MG63 (cell line): Measurements from ENCODE around the gene REPIN1. TPM values are rescaled to one million over a fixed set of nuclear protein-coding genes. Genes with fewer than 3 reads are reported as not detected.

ENCODE experiments used
- DNase-seq: peaks from one replicate; pipeline ENCODE4 v3.0.0-alpha.2; 2020
- H3K27me3 ChIP-seq: fragments of 250-450 bp; sonication (Bioruptor Pico); 2 replicates; pipeline ENCODE4 v1.5.1; 2020; ENCODE audit warnings: mild to moderate bottlenecking, moderate library complexity
- H3K36me3 ChIP-seq: fragments of 250-450 bp; sonication (Bioruptor Pico); 2 replicates; pipeline ENCODE4 v1.5.1; 2020; ENCODE audit warnings: mild to moderate bottlenecking, moderate library complexity
- H3K4me3 ChIP-seq: fragments of 250-450 bp; sonication (Bioruptor Pico); 2 replicates; pipeline ENCODE4 v1.5.1; 2020; ENCODE audit warnings: mild to moderate bottlenecking, moderate library complexity
- H3K9me3 ChIP-seq: fragments of 250-450 bp; sonication (Bioruptor Pico); 2 replicates; pipeline ENCODE4 v1.5.1; 2020; ENCODE audit warnings: mild to moderate bottlenecking, moderate library complexity
- total RNA-seq: library from RNA; depleted of rRNA; stranded (reverse); fragments of >200 nt; shearing (Covaris generic); gene quantifications from 2 replicates; pipeline ENCODE4 v1.2.3, GENCODE V29; 2014; ENCODE audit warnings: low replicate concordance

The REPIN1 gene
- total RNA-seq, 1 experiment from 2014 or later = 43.6 TPM

DNA sequence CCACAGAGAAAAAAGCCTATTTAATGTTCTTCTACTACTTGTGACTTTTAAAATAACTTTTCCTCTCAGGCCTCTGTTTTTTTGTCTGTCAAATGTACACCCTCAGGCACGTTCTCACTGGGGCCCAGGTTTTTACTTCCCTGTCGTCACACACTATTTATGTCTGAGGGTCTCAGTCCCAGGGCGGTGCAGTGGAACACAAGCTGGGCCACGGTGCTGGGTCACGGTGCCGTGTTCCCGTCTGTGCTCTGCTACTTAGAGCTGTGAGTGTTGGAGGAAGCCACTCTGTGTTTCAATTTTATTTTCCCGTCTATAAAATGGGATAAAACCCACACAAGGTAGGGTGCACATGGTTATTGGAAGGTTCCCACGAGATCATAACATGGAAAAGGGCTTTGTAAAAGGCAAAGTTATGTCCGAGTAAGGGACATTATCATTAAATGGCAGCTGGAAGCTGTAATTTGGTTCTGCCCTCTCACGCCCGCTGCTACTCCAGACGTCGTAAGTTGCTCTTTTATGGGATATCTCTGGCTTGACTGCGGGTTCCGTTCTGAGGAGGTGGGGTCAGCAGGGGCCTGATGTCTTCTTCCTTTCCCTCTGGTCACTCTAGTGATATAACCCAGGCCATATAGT is 35.7 kb downstream of the REPIN1 start:
- Histone ChIP-seq H3K27me3 (no peaks in the 10 kb centered on the region), H3K9me3 (no peaks in the 10 kb centered on the region), H3K36me3 (no peaks in the 10 kb centered on the region), H3K4me3 (peak overlapping the region; percentile 60)
- DNase-seq = no peak

DNA sequence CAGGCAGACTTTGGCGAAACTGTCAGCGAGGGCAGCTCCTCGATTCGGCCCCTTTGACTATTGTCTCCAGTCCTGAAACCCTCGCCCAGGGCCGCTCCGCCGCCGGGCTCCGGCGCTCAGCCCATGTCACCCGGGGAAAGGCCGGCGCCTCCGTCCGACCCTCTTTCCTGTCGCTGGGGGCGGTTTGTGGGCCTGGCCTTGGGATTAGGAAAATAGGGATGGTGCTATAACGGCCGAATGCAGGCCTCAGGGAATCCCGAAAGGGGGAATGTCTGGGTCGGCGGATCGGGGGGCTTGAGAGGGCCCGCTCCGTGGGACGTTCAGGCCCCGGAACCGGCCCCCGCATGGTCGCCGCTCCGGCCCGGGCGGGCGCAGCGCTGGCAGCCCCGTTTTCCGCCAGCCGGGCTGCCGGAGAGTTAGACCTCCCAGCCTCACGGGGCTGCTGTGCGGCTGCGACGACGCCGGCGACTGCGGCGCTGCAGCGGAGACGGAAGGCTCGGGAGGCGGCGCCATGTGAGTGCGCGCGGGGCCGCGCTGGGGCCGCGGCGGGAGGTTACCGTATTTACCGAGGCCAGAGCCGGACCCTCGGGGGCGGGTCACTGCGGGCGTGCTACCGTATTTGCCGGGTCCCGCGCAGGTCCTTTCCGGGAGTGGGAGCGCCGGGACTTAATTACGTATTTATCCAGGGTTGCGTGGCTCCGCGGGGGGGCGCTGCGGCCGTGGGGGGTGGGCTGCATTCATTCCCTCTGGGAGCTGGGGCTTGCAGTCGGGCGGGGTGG is 36.4 kb downstream of the REPIN1 start:
- H3K36me3 ChIP-seq = no peaks in the 10 kb centered on the region
- H3K4me3 ChIP-seq = peak overlapping the region; percentile 60
- no peaks in the 10 kb centered on the region for H3K9me3 ChIP-seq
- no peaks in the 10 kb centered on the region for H3K27me3 ChIP-seq
- DNase-seq = peak; percentile 84

DNA sequence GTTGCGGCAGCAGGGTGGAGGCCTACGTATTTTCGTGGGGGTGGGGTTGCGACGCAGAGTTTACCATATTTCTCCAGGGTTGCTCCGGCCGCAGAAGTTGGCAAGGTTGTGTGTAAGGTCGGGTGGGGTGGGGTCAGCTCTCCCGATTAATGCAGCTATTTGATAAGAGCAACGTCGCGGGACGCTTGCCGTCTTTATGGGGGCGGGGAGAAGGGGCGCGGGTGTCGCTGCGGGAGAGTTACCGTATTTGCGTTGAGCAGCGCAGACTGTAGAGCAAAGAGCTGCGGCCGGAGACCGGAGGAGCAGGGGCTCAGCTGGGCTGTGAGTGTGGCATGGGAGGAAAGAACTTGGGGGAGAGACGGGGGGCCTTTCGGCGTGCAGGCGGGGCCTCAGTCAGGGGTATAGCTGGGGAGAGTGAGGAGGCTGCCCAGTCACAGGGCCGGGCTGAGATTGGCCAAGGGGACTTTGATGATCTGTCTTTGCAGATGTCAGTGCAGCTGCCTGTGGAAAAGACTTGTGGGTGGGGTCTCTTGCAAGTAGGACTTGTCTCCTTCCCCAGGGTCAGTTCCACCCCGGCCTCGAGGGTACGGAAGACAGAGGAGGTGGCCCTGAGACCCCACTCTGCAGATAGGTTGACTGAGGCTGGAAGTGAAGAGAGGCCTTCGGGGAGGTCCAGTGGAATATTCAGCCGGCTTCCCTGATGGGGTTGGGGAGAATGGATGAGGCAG is 37.1 kb downstream of the REPIN1 start:
- H3K4me3 ChIP-seq = peak overlapping the region; percentile 60
- DNase-seq = peak; percentile 20
- no peaks in the 10 kb centered on the region for H3K27me3 ChIP-seq
- no peaks in the 10 kb centered on the region for H3K9me3 ChIP-seq
- H3K36me3 ChIP-seq = no peaks in the 10 kb centered on the region

DNA sequence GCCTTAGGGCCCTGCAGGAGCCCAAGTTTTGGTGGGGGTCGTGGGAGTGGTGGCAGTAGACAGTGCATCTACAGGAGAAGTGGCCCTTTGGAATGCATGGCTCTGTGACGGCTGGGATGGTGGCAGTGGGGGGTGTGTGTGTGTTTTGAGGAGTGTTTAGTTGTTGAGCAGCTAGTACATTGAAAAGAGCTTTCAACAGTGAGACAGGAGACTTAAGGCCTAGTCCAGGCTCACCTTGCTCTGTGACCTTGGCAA is 37.6 kb downstream of the REPIN1 start:
- no peaks in the 10 kb centered on the region for H3K9me3 ChIP-seq
- DNase-seq = no peak
- no peak overlapping the region; the same call in 1 of the 2 replicates for H3K4me3 ChIP-seq

DNA sequence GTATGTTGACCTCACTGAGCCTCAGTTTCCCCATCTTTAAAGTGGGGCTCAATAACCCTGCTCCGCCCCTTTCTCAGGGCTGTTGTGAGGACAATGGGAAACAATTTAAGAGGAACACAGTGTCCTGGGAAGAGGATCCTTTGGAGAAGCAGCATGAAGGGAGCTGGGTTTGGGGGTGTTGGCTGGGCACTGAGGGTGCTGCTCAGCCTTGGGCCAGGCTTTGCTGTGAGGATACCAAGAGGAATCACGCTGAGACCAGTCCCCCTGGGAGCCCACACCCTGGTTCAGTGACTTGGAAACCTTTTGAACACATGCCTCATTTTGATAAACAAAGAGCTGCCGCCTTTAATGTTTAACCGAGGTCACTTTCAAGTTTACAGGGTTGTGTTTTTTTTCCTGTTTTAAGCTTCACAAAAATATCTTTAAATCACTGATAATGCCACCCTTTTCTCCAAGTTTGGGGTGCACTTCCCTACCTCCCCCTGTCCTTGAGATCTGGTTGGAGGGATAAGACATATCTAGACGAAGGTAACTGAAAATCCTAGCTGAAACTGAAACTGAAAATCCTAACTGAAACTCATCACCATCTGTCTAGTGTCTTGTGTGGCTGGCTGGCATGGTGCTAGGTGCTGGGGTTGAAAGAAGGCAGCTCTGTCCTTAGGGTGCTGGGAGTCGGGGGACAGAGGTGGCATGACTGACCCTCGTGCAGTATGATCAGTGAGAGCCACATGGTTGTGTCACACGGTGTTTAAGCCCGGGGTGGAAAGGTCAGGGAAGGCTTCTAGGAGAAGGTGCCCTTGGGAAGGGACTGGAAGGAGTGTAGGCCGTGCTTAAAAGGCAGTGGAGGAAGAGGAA is 38.2 kb downstream of the REPIN1 start:
- no peak for DNase-seq
- H3K9me3 ChIP-seq = no peaks in the 10 kb centered on the region
- no peak overlapping the region for H3K4me3 ChIP-seq
- H3K36me3 ChIP-seq = no peaks in the 10 kb centered on the region
- no peaks in the 10 kb centered on the region for H3K27me3 ChIP-seq

More for the DNA sequence above, 37.6 kb downstream of the REPIN1 start:
- Histone ChIP-seq H3K27me3 (no peaks in the 10 kb centered on the region), H3K36me3 (no peaks in the 10 kb centered on the region)

DNA sequence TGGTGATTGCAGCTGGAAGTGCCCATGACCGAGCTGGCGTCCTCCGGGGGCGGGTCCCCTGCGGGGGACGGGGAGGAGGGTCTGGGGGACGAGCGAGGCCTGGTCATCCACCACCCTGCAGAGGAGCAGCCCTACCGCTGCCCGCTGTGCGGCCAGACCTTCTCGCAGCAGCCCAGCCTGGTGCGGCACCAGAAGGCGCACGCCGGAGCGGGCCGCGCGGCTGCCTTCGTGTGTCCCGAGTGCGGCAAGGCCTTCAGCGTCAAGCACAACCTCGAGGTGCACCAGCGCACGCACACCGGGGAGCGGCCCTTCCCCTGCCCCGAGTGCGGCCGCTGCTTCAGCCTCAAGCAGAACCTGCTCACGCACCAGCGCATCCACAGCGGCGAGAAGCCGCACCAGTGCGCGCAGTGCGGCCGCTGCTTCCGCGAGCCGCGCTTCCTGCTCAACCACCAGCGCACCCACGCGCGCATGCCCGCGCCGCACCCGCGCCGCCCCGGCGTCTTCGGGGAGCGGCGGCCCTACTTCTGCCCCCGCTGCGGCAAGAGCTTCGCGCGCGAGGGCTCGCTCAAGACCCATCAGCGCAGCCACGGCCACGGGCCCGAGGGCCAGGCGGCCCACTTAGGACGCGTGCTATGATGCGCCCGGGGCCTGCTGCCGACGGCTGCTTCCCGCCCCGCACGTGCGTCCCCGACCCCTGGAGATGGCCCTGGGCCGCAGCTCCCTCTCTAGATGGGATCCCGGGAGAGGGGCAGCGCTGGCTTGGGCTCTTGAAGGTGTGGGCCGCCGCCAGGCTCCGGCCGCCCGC is 39.2 kb downstream of the REPIN1 start:
- Histone ChIP-seq H3K4me3 (no peak overlapping the region), H3K9me3 (no peaks in the 10 kb centered on the region), H3K27me3 (no peaks in the 10 kb centered on the region), H3K36me3 (no peaks in the 10 kb centered on the region)
- DNase-seq = no peak

DNA sequence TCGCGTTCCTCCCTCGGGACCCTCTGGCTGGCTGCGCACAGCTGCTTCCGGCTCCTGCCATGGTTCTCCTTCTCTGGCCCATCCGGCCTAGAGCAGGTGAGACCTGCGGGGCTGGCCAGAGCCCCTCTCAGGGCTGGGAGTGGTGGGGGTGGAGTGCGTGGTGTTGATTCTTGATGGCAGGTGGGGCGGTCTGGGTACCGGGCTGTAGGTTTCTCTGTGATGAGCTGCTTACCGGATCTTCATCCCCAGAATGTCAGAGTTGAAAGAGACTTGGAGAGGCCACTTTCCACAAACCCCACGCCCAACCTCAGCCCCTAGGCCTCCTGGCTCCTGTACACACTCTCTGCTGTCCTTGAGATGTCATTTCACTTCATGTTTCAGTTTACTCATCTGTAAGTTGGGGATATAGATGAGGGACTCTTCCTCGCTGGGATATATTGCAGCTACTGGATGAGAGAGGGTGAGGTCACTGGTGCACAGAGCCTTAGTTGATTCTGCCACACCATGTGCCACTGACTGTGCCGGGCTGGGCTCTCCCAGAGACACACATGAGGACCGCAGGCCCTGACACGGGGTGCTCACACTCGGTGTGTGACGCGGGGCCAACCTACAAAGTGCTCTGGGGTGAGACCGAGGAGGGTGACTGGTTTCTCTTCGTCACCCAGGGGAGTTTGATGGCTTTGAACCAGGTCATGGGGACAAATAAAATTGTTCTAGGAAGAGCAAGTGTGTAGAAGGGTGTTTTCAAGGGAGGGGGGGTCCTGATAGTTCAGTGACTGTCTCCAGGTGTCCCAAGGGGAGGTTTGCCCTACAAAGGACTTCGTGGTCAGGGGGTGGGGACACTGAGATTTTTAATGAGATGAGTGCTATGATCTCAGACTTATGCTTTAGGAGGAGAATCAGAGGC is 40.0 kb downstream of the REPIN1 start:
- no peaks in the 10 kb centered on the region for H3K27me3 ChIP-seq
- DNase-seq = no peak
- no peaks in the 10 kb centered on the region for H3K9me3 ChIP-seq
- no peaks in the 10 kb centered on the region for H3K36me3 ChIP-seq
- no peak overlapping the region for H3K4me3 ChIP-seq

DNA sequence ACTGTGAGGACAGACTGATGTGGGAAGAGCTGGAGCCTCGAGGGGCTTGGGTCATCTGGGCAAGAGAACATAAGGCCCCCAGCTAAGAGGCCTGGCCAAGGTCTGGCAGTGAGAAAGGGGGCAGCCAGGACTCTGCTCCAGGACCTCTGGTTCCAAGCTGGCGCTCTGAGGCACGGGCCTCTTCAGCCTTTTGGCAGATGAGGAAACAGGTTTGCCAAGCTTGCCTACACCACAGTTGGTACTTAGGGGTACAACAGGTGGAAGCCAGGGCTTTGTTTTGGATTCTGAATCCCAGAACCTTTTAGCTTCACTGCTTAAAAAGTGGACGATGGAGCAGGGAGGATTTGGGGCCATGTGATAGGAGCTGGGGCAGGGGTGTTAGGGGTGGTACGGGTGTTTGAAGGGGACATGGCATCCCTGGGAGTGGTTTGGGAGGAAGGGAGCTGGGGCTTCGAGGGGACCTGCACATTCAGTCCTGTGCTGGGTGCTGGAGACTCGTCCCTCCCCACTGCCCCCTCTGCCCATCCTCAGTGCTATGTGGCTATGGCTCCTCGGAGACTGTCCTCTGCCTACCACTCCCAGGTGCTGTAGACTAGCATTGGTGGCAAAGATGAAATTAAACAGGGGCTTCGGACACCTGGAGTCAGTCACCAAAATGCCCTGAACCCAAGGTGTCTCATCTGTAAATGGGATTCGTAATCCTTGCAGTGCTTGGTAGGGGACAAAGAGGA is 40.8 kb downstream of the REPIN1 start:
- Histone ChIP-seq H3K27me3 (no peaks in the 10 kb centered on the region), H3K9me3 (no peaks in the 10 kb centered on the region), H3K36me3 (no peaks in the 10 kb centered on the region), H3K4me3 (no peak overlapping the region)
- DNase-seq = no peak

DNA sequence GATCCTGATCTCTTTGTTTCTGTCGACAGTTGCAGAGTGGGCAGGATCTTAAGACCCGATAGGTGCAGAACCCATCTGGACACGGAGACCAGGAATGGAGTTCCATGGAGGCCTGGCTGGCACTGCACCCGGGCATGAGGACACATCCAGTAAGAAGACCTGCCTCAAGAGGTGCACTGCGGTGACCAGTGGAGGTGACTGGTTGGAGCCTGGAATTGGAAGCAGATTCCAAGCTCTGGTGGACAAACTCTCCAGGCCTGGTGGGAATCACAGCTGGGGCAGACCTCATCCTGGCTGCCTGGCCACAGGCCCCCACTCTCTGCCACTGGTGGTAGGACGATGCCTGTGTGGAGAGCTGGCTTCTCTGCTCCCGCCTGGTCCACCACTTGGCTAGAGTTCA is 41.5 kb downstream of the REPIN1 start:
- no peaks in the 10 kb centered on the region for H3K9me3 ChIP-seq
- DNase-seq = no peak
- H3K27me3 ChIP-seq = no peaks in the 10 kb centered on the region
- H3K4me3 ChIP-seq = no peak overlapping the region
- no peaks in the 10 kb centered on the region for H3K36me3 ChIP-seq

DNA sequence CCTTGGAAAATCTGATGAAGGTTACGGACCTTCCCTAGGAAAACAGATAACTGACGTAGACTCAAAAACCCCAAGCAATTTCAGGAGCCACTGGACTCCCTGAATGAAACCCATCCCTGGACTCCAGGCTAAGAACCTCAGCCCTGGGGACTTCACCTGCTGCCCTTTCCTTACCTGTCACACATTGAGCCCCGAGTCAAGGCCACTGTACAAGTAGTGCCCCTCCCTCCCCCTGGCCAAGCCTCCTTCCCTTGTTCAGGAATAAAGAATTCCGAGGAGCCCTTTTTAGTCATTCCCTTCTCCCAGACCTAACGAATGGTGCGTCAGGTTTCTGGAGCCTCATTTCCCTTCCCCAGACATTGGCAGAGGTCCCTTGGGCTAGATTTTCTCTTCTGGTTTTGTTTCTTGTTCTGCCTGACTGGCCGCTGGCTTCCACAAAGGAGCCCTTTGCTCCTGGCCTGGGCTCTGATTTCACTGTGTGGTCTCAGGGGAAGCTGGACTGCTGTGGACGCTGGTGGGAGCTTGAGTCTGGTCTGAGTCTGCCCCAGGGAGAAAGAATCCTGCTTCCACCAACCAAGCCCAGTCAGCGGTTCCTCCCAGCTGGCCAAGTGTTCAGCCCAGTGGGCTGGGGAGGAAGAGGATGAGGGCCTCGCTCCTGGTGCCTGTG is 42.2 kb downstream of the REPIN1 start:
- DNase-seq = no peak
- H3K36me3 ChIP-seq = no peaks in the 10 kb centered on the region
- H3K9me3 ChIP-seq = no peaks in the 10 kb centered on the region
- H3K4me3 ChIP-seq = no peak overlapping the region
- H3K27me3 ChIP-seq = no peaks in the 10 kb centered on the region

DNA sequence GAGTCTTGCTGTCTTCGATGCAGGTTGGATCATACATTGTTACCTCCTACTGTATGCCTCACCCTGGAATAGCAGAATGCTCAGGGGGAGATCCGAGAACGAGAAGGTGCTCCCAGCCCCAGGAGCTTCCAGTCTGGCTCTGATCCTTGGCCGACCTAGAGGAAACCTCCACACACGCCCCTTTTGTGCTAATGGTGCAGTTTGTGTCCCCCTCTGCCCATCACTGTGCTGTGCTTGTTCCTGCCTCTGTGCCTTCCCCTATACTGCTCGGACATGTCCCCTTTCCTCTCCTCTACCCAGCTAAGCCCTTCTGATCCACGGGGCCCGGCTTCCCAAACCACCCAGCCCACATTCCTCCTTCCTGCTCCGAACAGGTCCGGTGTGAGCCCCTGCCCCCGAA is 43.0 kb downstream of the REPIN1 start:
- Histone ChIP-seq H3K4me3 (no peak overlapping the region), H3K36me3 (no peaks in the 10 kb centered on the region), H3K27me3 (no peaks in the 10 kb centered on the region), H3K9me3 (no peaks in the 10 kb centered on the region)
- no peak for DNase-seq

DNA sequence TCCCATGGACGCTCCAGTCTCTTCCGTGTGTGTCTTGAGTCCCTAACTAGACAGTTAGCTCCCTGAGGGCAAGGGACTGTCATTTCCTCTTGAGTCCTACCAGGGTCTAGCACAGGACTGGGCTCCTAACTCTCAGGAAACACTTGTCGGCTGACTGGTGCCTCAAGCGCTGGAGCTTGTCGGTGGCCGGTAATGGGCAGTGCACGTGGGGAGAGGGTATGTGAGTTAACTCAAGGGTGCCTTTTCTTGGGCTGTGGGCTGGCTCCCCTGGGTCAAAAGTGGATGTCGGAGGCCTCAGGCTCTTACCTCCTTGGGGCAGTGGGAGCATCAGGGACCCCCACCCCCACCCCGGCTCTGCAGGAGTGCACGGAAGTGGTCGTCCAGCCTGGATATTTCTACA is 43.4 kb downstream of the REPIN1 start:
- Histone ChIP-seq H3K36me3 (no peaks in the 10 kb centered on the region), H3K4me3 (no peak overlapping the region), H3K27me3 (no peaks in the 10 kb centered on the region), H3K9me3 (no peaks in the 10 kb centered on the region)
- DNase-seq = no peak

DNA sequence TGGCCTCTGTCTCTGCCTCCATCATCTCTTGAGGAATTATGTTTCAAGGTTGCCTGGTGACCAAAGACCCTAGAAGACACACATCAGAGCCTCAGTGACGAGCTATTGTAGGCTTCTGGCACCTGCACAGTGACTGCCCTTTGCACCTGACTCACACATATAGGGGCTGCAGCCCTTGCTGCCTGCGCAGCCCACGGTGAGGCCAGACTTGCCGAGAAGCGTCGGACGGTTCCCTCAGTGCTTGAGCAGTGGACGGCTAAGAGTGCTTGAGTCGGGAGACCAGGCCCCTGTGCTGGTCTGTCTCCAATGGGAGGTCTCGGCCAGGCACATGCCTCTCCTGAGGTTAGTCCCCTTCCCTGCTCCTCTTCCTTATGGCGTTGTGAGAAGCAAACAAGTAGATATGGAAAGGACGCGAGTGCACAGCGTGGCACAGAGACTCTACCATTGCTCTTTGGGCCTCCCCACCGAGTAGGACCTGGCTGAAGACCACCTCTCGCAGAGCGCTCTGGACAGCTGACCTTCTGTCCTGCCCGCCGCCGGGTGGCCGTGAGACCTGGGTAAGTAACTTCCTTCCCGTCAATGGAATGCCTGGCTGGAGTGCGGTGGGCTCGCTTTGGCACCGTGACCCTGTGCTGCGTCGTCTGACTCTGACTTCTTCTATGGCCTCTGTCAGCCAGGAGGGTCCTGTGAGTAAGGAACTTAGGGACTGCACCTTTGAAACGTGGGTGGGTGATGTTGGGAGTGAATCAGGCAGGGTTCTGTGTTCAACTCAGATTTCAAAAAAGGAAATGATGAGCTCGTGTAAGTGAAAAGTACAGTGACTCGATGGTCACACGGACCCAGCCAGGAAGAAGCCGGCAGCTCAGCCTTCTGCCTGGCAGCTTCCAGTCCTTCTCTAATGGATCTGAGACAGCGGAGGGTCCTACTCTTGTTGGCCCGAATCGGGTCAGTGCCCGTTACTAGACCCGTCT is 44.2 kb downstream of the REPIN1 start:
- Histone ChIP-seq H3K27me3 (no peaks in the 10 kb centered on the region), H3K9me3 (no peaks in the 10 kb centered on the region), H3K4me3 (no peak overlapping the region), H3K36me3 (no peaks in the 10 kb centered on the region)
- DNase-seq = no peak
